NCI-H2196 (cell line): ENCODE measurements around the gene LDB3.

Source experiments
- DNase-seq: peaks from one replicate; lab custom pipeline; 2025; ENCODE audit not compliant: unreplicated experiment; lab: John Stamatoyannopoulos, UW

The LDB3 gene

DNA sequence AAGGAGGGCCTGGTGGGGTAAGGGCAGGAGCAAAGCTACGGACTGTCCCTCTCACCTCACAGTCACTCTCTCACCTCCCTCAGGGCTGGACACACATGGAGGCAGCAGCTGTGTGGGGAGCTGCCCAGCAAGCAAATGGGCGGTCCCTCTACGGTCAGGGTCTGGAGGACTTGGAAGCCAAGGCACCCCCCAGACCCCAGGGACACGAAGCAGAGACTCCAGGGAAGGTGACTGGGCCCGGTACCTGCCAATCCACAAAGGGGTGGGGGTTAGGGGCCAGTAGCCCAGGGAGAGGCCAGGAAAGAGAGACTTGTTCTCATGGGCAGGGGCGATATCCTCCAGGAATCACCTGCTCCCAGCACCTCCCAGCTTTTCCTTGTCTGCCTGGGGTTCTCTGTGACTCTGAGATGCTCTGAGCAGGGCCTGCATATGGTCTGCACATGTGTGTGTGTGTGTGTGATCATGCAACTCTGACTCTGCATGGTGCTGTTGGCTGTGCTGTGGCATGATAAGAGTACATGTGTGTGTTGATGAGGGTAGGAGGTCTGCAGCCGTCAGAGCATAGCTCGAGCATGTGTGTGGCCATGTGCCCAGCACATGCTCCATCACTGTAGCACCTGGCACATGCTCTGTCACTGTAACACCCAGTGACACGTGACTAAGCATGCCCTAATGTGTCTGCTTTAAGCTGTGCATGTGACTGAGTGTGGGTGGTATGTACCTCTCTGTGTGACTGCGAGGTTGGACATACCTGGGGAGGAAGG is 4.6 kb upstream of the LDB3 start:
- no peak for DNase-seq

DNA sequence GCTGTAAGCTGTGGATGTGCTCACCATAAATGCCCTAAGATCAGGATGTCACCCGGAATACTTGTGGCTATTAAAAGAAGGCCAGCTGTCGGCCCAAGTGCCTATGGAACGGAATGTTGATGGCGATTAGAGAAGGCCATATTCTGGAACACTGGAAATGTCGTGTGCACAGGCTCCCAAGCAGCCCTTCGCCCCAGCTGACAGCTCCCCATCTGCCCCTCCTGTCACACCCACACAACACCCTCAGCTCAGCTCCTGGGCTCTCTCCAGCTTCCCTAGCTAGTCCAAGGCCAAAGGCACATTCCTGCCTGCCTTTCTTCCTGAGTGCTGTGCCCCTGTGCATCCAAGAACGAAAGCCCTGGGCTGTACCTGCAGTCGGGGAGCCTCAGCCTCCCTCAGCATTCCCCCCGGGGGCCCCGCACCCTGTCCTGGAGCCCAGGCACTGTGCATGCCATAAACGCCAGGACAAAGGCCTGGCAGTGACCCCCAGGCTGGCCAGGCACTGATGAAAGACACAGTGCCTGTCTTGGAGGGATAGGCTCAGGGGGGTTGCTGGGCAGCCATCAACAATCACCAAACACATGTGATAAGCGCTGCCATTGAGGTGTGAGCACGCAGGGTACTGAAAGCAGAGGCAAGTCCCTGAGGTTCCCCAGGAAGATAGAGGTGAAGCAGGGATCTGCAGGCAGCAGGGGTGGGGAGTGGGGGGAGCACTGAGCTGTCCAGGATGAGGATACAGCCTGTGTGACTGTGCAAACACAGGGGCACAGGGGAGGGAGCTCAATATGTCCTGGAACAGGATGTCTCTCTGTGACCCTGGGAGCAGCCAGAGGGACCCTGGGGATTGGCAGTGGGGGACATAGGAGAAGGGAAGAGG is 3.7 kb upstream of the LDB3 start:
- DNase-seq, result no peak

DNA sequence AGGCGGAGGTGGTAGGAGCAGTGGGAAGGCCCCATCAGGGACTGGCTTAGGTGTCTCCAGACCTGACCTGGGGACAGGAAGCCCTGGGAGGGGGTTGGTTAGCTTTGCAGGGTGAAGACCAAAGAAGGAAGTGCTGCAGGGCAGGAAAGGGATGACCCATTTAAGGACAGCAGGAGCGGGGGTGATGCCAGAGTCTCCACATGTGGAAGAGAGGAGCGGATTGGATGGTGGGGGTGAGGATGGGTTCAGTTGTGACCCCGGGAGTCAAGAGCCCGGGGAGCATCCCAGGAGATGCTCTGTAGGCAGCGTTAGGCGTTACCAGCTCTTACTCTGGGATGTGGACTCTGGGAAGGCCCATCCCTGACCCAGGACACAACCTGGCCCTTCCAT is 3.1 kb upstream of the LDB3 start:
- DNase-seq, result no peak

DNA sequence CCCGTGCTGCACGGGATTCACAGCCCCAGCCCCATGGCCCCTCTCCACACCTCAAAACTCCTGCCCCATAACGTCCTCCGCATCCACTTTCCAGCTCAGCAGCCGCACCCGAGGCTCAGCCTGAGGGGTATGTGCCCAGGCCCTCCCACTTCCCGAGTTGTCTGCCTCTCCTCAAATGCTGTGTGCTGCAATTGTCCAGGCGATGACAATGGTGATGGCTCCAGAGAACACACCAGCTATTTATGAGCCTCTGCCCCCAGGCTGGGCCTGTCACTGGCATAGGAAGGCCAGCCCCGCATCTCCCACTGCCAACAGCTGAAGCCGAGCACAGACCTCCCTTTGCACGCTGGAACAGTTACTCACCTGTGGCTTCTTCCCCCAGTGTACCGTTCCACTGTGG is 2.4 kb upstream of the LDB3 start:
- no peak for DNase-seq

DNA sequence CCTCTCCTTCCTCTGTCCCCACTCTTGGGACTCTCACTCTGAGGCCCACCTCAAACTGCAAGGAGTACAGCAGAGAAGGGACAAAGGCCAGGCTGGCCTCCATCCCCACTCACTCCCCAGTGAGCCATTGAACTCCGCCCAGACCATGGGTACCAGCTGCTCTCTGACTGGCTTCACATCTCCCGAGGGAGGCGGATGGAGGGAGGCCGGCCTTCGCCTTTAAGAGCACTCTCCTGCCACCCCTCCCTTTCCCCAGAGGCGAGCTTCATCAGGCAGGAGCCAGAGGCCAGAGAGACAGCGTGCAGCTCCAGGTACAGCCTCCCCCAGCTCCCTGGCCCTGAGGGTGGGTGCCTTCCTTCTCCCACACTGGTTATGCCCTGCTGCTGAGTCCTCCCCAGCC is 1.8 kb upstream of the LDB3 start:
- DNase-seq, result peak; percentile 39

DNA sequence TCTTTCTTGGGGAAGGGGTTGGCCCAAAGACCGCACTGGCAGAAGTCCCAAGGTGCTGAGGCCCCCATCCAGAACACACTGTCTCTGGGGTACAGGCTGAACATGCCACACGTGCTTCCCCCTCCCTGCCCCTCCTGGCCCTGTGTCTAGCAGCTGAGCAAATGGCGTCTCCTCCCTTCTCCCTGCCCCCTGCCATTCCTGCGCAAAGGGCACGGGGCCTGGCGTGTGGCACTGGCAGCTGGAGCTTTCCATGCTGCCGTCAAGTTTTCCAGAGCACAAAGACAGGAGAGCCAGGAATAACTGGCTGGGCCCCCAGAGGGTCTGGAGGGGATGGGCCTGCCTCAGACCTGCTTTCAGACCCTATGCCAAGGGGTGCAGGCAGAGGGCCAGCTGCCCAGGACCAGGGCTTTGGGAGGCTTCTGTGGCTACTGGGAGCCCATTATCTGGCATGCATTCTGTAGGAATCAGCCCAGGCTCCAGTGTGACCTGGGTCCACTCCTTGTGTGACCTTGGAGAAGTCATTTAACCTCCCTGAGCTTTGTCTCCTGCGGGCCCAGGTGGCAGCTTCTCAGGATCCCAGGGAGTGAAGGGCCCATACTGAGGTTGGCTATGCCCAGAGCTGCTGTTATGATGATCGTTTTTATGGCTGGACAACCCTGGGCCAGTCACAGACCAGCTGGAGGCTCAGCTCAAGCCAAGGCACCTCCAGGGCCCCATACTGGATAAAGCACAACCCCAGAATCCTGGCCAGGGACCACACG is 710 bp upstream of the LDB3 start:
- no peak for DNase-seq

DNA sequence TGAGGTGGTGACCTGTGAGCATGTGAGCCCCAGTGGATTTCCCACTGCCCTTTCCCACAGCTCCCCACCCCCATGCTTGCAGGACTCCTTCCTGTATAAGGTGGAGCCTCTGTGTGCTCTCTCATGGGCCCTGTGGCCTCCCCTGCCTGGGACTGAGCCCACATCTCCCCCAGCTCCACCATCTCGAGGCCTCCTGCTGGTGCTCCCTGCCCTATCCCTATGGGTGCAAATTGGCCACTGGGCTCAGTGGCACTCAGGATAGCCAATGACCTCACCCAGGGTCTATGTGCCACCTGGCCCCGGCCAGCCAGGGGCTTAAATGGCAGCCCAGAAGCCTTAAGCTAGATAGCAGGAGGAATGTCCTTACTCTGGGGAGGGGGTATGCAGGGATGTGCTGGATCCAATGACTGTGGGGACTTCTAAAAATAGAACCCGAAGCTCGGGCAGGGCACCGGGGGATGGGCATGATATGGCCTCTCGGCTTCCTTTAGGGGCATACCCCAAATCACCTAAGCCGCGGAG is 2.0 kb downstream of the LDB3 start:
- no peak for DNase-seq

DNA sequence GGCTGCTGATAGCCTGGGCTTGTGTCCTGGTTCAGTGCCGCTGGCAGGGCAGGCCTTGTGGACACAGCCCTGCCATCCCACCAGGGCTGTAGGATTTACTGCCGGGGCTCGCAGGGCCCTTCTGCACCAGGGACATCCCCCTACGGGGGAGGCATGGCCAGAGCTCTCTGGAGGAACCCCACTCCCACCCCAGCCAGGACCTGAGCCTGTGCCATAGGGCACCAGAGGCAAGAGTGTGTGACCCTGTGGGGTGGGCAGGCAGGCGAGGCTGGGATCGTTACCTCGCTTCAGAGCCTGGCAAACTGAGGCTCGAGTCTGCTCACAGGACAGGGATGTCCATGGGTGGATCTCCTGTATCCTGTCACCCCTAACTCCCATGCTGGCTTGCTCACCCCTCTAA is 2.6 kb downstream of the LDB3 start:
- DNase-seq, result no peak

DNA sequence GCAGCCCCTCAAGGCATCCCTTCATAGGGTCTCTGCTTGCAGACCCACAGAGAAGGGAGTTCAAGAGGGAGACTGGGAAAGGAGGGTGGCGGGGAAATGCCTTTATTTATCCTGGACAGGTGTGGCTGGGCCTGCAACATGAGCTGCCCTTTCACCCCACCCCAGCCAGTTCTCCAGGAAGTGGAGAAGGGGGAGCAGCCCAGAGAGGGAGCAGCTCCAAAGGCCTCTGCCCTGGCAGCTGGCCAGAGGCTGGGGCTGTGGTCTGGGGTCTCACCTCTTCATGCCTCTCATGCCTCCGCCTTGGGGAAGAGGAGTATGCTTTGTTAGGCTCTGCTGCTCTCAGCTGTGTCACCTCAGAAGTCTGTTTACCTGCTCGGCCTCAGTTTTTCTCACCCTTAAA is 3.1 kb downstream of the LDB3 start:
- peak; percentile 9 for DNase-seq

DNA sequence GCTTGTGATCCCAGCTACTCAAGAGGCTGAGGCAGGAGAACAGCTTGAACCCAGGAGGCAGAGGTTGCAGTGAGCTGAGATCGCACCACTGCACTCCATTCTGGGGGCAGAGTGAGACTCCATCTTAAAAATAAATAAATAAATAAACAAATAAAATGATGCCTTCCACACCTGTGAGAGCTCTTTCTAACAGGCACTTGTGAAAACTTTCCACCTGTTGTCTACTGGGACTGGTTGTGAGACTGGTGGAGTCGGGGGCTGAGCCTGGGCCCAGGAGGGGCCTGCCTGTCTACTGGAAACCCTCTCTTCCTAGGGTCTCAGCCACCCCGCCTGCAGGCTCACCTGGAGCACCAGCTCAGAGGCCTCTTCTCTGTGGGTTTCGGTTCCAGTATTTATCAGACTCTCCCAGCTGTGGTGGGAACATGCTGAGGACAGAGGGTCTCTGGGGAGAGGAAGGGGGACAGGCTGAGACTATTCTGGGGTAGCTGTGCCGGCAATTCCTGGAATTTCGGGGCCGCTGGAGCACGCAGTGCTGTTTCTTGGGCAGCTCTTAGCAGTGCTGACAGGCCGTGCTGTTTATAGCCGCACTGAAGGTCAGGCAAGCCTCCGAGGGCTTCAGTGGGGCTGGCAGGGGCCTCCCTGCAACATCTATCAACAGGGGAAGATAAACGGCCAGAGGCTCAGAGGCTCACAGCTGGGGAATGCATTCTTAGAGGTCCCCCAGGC is 3.8 kb downstream of the LDB3 start:
- DNase-seq, result no peak

DNA sequence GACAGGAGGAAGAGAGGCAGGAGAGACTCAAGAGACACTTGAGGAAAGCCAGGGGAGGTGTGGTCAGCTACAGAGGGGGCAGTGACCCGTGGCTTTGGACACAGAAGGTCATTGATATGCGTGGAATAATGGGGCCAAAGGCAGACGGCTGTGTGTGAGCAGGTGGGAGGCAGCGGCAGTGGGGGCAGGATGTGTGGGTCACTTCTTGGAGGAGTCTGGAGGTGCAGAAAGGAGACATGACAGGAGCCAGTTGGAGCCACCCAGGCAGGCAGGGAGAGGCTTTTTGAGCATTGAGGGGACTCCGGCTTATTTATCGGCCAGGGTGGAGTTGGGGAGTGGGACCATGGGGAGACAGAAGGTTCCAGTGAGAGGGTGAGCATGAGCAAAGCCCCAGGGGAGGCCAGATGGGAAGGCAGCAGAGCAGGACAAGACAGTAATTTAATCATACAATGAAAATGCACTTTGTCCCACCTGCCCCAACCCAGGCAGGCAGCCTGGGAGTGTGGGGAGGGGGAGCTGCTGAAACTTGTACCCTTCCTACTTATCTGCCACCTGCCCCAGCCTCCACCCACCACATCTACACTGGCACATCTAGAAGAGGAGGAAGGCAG is 5.0 kb downstream of the LDB3 start:
- DNase-seq, result peak; percentile 20

DNA sequence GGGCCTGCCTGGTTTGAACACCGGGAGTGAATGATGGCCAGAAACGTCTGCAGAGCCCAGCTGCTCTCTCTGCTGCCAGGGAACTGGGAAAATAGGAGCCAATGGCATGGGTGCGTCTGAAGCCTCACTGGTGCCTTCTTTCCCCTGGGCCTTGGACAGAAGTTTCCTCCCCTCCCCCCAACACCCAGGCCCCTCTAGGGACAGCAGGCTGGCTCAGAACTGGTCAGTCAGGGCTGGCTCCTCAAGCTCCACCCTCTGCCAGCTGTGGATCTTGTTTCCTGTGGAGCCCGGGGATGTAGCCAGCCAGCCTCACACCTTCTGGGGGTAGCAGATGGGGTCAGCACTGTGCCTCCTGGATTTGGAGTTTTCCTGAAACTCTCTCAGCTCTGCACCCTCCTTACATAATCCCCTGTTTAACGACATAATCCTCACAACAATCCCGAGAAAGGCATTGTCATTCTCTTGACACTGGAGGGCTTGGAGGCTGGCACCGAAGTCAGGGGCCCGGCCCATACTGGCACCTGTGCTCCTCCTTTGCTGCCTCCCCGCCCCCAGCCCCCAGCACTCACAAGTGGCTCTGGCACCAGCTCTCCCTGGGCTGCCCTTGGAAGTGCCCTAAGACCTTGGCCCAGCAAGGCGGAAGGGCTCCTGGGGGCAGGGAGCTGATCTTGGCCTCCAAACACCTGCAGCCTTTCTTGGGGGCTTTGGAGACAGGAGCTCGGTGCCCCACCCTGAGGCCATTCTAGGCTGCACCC is 5.7 kb downstream of the LDB3 start:
- peak; percentile 61 for DNase-seq

DNA sequence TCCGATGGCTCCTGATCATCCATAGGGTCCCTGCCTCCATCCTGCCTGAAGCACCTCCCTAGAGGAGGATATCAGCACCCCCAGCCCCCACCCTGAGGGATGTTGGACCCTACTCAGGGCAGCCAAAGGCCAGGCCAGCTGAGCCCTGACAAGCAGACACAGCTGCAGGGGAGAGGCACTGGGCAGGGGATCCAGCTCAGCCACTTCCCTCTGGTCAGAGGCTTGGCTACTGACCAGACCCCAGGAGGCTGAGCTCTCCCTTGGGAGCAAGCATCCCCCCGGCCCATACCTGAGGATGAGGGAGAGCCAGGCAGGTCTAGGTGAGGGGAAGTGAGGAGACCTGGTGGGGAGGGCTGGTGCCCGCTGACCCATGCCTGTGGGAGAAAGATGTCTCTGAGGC is 6.6 kb downstream of the LDB3 start:
- no peak for DNase-seq

DNA sequence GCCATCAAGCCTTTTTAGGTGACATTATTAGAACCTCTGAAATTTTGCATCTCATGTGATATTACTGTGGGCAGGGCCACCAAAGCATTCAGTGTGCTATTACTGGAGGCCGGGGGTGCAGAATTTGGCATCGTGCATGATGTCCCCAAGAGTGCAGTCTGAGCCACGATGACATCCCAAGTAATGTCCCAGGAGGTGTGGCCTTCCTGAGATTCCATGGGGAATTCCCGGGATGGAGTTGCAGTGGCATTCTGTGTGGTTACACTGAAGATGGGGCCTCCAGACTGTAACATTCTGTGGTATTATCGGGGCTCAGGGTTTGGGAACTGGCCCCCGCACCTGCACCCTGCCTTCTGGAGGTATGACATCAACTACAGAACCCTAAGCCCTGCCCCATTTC is 9.1 kb downstream of the LDB3 start:
- DNase-seq, result no peak

DNA sequence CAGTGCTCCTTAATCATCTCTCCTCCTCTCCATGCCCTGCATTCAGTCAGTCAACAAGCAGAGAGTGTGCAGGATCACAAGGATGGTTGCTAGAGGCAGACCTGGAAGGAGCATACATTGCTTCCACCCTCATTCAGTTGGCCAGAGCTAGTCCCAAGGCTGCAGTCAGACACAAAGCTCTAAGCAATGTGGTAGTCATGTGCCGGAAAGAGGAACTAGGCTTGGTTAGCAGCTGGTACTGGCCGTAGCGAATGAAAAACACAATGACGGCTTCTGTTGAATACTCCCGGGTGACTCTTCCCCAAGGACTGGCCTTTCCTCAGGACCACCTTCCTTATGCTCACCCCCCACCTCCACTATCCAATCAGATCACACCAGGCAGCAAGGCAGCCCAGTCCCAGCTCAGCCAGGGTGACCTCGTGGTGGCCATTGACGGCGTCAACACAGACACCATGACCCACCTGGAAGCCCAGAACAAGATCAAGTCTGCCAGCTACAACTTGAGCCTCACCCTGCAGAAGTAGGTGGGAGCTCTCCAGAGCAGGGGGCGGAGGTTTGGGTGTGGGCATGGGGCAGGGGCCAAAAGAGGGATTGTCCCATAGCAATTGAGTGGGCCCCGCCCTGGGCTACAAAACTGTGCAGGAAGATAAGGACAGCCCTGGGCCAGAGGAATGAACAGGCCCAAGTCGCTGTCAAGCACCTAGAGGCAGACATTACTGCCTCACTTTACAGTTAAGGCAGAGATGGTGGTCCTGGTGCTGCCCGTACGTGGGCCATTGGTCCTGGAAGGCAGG is 10.9 kb downstream of the LDB3 start:
- no peak for DNase-seq

DNA sequence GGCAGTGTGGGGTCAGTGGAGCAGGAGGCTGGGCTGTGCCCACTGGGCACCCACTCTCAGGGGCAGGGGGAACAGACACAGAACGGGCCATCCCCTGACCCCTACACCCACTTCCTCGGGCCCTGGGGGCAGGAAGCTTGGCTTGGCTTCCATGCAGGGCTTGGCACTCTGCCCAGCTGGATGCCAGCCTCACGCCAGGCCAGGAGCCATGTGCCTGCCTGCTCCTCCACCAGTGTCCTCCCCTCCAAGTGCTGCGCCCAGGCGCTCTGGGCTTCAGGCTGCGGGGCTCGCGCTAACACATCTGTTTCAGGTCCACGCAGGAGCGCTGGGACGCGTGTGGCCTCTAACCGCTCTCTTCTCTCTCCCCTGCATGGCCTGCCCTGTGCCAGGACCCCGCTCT is 12.7 kb downstream of the LDB3 start:
- DNase-seq, result peak; percentile 45

DNA sequence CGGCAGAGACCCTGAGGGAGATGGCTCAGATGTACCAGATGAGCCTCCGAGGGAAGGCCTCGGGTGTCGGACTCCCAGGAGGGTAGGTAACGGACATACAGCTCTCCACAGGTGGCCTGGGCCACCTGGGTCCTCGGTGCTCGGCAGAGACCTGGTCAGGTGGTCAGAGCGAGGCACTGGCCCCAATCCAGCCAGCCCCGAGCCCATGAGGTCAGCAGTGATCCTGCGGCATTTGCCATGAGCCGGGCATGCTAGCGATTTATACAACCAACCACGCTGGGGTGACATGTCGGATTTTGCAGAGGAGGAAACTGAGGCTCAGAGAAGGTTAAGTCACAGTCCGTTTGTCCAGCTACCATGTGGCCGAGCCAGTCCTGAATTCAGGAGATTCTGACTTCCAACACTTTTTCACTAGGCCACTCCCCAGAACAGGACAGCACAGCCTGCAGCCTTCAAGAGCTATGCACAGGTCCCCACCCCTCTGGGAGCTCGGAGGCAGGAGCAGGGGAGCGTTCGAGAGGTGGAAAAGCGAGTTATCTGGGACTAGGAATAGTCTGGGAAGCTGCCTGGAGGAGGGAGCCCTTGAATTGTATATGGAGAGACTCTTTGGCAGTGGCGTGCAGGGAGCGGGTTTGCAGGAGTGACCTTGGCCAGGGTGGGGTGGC is 13.5 kb downstream of the LDB3 start:
- no peak for DNase-seq

DNA sequence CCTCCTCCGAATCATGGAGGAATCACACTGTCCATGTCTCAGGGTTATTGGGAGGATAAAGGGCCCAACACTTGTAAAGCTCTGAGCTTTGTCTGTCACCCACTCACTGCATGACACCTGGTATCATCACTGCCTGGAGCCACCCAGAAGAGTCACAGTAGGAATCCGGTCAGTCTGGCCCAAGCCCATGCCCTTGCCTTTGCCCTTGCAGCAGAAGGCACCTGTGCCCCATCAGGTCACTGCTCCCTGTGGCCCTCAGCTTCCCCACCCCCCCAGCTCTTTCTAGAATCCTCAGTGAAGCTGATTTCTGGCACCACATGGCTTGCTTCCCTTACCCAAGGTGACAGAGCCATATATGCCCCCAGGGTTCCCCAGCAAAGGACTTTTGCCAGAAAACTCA is 14.4 kb downstream of the LDB3 start:
- no peak for DNase-seq
